ENCODE data around the gene IGSF21. TPM values are rescaled to one million over a fixed set of nuclear protein-coding genes. Genes with fewer than 3 reads are reported as not detected.

The IGSF21 gene
- polyA plus RNA-seq, 3 donors: 0.21 to 0.36 (median 0.24) TPM

DNA sequence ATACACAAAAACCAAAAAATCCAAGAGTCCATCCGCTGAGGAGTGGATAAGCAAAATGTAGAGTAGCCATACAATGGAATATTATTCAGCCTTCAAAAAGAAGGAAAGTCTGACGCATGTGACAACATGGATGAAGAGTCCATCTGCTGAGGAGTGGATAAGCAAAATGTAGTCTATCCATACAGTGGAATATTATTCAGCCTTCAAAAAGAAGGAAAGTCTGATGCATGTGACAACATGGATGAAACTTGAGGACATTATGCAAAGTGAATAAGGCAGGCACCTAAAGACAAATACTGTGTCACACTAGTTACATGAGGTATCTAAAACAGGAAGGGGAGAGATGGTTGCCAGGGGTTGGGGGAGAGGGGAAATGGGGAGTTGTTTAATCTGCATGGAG is 14.0 kb upstream of the IGSF21 start:
- DNase-seq: no peak

DNA sequence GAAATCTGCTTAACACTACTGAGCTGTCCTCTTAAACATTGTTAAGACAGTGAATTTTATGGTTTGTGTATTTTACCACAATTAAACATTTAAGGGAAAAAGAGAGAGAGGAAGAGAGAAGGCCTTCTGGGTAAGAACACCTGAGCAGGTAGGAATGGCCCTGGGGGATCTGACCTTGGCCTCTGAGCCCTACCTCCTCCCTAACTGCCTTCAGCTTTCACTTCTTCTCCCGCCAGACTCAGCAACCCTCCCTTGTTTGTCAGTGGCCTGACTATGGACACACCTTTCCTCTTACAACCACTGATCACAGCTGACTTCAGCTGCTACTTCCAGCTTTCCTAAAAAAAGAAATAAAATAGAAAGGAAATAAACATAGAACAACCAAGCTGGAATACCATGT is 13.5 kb upstream of the IGSF21 start:
- DNase-seq: no peak

DNA sequence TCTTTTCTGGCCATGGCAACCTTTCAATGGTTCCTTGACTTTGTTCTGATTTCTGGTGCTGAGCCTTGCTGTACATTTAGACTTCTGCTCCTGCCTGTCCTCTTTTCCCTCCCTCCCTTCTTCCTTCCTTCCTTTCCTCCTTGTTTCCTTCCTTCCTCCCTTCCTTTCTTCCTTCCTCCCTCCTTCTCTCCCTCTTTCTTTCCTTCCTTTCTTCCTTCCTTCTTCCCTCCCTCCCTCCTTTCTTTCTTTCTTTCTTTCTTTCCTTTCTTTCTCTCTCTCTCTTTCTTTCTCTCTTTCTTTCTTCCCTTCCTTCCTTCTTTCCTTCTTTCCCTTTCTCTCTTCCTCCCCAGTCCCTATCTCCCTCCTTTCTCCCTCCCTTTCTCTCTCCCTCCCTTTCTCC is 10.4 kb upstream of the IGSF21 start:
- DNase-seq: no peak

DNA sequence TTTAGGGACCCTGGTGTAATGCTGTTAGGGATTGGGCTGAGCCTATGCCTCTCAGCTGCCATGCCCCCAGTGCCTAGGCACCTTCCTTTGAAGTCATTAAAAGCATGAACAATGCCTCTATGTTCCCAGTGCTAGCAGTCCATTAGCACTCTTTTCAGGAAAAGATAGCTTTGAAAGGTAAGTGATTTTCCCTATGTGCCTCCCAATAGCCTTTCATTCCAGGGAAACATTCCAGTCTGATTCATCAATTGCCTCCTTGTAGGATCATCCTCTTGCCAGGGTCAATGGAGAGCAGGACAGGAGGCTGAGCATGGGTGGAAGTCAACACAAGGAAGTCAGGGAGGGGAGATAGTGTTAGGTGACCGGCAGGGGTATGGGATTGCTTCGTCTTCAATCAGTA is 8.6 kb upstream of the IGSF21 start:
- no peak for DNase-seq

DNA sequence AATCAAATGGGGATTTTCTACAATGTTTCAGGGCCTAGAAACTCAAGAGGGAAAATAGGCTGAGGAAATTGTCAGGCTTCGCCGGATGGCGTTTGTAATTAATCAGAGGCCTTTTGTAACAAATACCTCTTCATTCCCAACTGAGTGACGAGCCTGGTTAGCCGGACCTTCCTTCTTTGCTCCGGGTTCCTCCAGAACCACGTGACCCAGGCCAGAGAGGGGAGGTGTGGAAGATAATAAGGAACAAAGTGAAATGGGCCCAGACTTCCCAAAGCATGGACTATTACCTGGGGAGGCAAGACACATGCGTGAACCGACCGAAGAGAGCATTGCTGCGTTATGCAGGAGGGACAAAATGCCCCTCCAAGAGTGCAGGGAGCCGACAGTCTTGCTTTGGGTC is 7.5 kb upstream of the IGSF21 start:
- DNase-seq: no peak

DNA sequence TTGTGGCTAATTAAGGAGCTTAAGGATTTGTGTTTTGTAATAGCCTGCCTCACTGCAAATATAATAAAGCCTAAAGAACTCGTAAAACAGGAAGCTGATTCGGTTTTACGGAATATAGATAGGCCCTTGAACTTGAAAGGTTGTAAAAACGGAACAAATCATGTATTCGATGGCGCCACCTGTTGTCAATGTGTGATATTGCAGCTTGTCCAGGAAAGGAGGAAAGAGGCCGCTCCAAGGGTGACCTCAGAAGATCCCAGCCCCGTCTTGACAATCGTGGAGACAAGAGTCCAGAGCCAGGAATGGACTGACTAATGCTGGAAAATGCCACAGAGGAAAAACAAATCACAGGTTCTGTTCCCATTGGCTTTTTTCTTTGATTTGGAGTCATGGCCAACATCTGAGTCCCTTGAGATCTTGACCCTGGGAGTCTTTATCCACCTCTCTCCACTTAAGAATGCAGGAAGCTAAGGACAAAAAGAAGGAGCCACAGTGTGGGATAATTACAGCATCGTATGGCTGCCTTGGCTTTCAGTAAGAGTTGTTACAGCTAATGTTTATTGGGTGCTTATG is 7.0 kb upstream of the IGSF21 start:
- DNase-seq: peak; percentile 55

DNA sequence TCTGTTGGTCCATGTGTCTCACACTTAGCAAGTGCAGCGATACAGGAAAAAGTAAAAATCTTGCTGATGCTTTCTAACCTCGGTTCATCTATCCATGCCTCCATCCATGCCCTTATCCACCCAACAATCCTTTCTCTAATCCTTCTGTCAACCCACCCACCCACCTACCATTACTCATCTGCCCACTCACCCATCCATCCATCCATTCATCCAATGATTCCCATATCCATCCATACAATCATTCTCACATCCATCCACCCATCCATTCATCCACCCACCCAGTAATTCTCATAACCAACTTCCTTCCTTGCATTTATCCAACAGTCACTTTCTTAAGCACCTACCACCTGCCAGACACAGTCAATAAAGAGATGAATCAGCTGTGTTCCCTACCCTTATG is 6.1 kb upstream of the IGSF21 start:
- DNase-seq: no peak

DNA sequence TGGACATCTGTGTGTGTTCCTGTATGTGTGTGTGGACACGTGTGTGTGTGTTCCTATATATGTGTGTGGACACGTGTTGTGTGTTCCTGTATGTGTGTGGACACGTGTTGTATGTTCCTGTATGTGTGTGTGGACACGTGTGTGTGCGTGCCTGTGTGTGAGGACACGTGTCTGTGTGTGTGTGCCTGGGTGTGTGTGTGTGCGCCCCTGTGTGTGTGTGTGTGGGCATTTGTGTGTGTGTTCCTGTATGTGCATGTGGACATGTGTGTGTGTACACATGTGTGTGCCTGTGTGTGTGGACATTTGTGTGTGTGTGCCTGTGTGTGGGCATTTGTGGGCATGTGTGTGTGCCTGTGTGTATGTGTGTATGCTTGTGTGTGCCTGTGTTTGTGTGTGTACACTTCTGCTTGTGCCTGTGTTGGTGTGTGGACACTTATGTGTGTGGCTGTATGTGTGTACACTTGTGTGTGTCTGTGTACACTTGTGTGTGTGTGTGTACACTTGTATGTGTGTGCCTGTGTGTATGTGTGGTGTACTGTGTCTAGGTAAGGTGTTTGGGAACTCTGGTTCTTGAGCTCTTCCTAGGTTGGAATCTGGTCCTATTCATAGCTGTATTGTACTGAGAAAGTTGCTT is 3.7 kb upstream of the IGSF21 start:
- DNase-seq: no peak

DNA sequence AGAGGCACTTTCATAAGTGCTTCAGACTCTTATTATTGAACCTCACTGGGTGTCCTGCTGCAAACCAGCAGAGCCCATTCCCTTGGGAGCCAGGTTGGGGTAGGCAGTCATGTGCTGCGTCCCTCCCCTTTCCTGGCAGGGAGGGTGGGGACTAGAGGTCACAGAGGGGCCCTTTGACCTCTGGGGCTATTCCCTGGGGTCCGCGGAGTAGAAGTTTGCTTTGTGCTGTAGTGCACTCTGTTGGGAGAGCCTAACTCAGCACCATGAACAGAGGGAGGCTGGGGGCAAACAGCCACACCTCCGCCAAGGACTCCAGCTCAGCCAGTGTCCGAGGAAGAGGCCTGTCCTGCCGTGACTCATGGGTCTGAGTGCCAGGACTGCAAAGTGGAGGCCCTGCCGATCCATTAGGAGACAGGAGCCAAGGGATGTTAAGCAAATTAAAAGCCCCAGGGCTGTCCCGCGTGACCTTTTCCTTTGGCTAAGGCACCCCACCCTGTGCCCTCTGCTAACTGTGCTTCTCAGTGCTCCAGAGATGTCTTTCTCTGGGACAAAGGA is 3.0 kb upstream of the IGSF21 start:
- DNase-seq: no peak

DNA sequence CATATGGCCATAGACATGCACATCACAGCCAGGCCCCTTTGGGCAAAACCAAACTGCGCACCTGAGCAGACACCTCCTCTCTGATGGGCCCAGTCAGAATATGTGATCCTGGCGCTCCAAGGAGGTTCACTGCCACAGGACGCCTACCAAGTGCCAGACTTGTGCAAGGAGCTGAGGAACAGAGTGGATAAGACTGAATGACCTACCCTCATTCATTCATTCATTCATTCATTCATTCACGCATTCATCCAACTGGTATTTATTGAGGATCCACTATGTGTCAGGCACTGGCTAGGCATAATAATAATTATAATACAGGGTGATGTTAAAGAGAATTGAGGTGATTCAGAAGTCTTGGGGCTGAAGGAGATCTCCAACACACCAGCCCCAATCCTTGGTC is 2.4 kb upstream of the IGSF21 start:
- no peak for DNase-seq

DNA sequence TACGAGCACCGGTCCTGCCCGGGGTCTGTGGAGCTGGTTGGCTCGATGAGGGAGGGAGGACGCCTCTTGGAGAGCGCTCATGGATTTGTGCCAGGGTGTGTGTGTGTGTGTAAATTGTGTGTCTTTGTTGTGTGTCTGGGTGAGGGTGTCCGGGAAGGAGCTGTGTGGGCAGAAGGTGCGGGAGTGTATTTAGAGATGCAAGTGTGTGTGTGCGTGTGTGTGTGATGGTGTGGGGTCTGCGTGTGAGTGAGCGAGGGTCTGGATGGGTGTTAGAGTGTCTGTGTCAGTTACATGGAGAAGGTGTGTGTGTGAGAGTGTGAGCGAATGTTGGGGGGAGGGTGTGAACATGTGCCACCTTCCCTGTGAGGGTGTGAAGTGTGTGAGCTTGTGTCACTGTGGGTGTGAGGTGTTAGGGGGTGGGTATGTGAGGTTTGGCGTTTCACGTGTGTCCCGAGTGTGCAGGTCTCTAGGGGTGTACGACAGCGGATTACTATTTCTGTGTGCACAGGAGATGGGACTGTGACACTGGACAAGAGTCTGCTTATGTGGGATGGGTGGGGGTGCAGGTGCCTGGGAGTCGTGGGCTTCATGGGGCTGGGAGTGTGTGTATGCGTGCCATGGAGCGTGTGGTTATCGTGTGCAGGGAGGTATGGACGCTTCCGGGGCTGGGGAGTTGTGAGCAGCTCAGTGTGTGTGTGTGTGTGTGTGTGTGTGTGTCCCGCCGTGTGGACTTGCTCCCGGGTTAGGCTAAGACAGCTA is 880 bp downstream of the IGSF21 start:
- DNase-seq: no peak

DNA sequence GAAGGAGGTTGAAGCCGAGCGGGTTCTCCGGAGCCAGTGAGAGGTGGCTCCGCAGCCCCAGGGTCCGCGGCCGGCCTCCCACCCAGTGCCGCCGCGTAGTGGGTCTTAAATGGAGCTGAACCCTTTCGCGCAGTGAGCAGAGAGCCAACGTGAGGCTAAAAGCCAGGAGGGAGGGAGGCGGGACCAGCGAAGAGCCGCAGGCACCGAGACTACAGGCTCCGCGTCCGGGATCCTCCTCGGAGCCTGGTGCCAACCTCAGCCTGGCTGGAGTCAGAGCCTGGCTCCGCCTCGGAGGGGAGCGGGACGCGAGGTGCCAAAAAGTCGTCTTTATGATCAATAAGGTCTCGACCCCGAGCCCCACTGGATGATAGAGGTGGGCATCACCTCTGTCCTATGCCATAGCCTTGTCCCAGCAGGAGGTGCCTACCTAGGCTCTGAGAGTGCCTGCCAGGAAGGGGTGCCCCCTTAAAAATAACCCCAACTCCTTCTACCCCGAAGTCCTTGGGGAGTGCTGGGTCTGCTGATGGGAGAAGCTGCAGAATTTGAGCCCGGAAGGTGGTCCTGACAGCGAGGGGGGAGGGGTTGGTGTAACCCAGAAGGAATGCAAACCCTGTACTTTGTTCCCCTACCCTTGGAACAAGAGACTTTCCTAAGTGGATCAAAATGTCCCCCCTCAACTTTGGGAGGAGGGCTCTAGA is 1.6 kb downstream of the IGSF21 start:
- DNase-seq: no peak

DNA sequence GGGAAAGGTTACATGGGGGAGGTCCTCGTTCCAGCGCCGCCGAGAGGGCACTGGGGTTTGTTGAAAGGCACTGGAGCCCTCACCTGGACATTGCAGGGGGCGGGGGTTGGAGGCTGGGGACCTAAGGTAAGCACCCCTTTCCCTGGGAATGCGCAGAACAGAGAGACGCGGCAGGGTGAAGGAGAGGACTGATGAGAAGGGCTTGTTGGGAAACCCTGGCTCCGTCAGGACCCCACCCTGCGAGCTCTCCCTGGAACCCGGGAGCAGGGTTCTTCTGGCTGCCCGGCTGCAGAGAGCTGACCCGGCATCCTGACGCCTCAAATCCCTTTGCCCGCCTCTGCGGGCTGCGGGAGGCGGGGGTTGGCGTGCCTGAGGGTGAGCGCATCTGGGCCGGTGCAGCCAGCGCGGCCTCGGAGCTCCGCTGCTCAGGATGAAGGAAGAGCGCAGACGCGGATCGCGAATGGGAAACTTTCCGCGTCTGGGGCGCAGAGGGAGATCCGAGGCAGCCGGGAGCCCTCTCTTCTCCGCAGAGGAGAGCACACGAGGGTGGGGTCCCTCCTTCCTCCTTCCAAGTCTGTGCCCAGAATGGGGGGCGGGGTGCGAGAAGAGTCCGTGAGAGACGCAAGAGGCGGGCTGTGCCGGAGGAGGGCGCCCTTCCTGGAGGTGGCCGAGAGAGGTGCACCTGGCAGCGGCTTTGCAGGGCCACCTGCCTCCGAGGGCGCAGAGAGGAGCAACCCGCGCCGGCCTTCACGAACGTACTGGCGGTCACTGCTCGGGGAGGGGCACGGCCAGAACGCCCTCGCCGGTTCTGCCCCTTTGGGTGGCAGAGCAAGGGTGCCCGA is 2.4 kb downstream of the IGSF21 start:
- no peak for DNase-seq

DNA sequence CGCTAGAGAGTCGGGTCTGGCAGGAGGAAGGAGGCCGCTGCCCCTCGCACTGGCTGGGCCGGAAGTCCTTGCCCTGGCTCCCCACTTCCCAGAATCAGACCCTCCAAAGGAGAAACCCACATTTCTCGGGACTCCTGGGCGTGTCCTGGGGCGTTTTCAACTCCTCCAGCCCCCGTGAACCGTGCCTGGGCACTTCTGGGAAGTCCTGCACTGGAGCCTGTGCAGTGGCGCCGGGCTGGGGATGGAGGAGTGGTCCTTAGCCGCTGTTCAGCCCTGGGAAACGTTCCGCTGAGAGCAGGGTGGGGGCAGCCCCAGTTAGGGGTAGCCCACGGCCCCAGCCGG is 3.0 kb downstream of the IGSF21 start:
- DNase-seq: no peak

DNA sequence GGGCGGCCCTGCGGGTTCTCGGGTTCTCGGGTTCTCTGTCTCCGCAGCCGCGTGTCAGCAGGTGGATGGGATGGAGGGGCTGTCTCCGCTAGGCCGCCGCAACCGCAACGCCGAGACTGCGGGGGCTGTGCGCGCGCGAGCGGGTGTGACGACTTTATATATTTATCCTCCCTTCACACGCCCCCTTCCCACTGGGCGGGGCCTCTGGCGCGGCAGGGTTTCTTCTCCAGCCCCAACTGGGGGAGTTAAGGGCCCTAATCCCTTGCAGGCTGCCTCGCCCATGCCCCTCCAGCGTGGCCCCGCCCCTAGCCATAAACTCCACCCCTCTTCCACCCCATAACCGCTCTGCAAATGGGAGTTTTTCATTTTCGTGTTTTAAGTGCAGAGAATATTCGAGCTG is 3.4 kb downstream of the IGSF21 start:
- DNase-seq: no peak

DNA sequence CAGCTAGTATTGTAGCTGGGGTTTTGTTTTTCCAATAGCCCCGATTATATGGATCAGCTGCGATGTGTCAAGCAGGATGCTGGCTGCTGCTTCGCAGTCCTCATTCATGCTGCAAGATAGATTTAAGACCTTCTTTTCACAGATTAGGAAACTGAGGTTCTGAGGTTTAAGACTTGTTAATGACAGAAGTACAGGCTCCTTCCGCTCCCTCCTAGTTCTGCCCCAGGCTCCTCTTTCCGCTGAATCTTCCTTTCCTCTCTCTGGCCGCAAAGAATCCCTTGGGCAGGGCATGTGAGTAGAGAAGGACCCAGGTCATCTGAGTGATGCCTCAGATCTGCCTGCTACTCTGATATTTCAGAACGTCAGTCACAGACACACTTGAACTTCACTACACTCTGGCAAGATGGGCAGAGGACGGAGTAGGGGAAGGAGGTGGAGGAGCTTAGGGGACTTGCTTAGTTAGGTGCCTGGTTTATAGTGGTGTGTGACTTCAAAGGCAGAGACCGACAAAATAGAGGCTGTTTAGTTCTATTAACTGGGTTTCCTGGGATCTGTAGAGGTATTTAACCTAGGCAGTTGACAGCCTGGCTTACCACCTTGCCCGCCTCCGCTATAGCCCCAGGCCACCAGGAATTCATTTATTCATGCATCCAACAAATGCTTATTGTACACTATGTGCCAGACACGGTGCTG is 4.2 kb downstream of the IGSF21 start:
- no peak for DNase-seq

DNA sequence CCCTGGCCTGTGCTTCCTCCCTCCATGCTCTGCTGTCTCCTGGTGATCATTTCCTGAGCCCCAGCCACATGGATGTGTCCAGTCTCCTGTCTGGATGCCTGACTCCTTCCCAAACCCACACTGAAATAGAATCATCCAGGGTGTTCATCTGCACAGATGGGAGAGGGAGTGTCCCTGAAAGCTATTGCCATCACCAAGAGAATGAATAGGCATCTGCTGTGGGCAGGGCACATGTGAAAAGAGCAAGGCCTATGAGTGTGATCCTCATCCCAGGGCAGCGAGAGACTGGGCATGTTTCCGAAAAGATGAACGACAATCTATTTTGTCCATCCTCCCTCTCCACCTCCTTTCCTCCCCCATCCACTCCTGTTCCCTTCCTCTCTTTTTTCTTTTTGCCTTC is 5.0 kb downstream of the IGSF21 start:
- no peak for DNase-seq

DNA sequence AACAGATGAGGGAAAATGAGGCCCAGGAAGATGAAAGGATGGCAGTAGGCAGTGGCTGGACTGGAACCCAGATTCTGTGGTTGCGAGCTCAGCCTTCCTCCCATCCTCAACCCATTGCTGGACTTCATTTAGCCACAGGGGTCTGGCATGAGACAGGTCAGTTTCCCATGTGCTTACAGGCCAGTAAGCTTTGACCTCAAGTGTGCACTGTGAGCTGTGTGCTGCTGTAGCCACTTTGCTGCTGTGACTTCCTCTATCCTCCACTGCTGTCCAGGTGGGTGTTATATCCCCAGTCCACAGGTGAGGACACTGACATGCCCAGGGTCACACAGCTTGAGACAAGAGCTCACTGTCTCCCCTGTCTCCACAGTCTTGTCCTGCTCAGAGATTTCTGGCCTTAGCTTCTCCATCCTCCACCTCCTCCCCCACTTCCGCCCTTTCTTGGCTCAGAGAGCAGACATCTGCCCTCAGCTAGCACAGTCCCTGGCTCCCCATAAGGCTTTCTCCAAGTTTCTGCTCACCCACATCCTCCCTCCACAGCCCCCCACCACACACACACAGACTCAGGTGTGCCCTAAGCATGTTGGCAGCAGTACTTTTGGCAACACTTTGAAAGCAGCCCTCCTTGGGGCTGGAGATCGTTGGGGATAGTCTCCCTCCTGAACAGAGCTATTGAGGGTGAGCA is 7.3 kb downstream of the IGSF21 start:
- DNase-seq: no peak

DNA sequence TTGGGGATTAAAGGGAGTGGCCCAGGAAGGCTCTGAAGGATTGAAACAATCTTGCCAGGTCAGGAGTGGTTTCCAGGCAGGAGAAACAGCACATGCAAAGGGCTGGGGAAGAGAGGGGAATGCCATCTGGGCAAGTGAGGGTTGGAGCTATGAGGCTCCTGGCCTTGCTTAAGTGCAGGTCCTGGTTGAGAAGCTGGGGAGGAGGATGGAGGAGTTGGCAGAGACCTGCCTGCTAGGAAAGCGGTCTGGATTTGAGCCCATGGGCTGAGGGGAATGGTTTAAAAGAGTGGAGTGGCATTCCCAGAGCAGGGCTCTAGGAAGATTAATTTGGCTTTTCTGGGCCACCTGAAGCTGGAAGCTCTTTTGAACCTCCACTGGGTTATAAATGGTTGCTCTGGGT is 9.2 kb downstream of the IGSF21 start:
- DNase-seq: no peak

DNA sequence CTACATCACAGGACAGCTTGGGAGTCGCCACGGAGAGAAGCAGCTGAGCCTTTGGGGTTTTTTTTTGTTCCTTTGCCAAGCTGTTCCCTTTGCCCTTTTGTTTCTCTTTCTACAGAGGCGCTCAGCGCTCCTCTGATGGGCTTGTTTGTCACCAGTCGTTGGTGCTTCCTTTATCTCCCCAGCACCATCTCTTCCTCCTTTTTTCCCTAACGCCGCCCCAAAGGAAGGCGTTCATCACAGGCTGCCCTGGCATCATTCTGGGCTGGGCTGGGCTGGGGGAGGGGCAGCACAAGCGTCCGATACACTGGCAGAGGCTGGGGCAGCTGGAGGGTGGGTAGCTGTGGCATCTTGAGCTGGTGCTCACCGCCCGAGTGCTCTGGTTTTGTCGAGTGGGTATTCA is 10.5 kb downstream of the IGSF21 start:
- DNase-seq: no peak

DNA sequence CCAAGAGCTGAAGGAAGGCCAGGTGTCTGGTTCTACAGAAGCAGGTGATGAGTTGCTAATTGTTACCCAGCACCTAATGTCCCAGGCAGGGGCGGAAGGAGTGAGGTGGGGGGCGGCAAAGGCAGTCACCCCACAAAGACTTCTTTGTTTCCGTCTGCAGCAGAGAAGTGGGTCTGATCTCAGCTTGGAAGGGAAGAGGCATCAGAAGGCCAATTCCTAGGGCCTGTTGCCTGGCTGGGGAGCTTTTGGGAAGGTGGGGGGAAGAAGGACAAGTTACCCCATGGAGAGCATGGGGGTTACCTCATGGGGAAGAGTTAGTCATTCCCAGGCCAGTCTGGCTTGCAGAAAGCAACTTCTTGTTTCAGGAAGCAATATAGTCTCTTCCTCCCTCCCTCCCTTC is 10.9 kb downstream of the IGSF21 start:
- DNase-seq: no peak
